ENCODE results near the gene CEACAM6. TPM values are rescaled to one million over a fixed set of nuclear protein-coding genes. Genes with fewer than 3 reads are reported as not detected.

CEACAM6 gene
- total RNA-seq, 6 donors from 2014 or later = 140 to 651 (median 539) TPM

DNA sequence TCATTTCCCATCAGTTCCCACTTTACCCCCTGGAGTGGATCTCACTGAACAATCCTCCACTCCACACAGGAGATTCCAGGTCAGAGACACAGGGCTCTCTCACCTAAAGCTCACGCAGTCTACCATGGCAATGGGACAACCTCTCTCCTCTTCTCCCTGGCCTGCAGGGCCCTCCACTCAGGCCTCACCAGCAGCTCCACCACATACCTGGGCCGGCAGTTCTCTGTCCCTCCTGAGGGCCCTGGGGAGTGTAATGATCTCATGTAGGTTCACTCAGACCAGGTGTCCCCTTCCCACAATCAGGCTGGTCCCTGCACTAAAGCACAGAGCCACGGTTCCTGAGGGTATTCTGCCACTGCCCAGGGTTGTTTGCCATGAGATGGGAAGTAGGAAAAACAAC, 56.7 kb downstream of the CEACAM6 start:
- WGBS, 2 donors = 68 to 100% methylated on average over 1 to 3 of the region's 3 CpGs
- no peak for DNase-seq
- no peak overlapping the region for H3K4me3 ChIP-seq
- no peaks in the 10 kb centered on the region for H3K9me3 ChIP-seq
- peak overlapping the region in 1 of 4 donors; percentile 80 for H3K27ac ChIP-seq
- no peaks in the 10 kb centered on the region for H3K36me3 ChIP-seq
- peaks cover 0 to 4% (median 2%) of the 10 kb centered on the region in 4 donors for H3K4me1 ChIP-seq
- TF ChIP-seq, protein P1, sequence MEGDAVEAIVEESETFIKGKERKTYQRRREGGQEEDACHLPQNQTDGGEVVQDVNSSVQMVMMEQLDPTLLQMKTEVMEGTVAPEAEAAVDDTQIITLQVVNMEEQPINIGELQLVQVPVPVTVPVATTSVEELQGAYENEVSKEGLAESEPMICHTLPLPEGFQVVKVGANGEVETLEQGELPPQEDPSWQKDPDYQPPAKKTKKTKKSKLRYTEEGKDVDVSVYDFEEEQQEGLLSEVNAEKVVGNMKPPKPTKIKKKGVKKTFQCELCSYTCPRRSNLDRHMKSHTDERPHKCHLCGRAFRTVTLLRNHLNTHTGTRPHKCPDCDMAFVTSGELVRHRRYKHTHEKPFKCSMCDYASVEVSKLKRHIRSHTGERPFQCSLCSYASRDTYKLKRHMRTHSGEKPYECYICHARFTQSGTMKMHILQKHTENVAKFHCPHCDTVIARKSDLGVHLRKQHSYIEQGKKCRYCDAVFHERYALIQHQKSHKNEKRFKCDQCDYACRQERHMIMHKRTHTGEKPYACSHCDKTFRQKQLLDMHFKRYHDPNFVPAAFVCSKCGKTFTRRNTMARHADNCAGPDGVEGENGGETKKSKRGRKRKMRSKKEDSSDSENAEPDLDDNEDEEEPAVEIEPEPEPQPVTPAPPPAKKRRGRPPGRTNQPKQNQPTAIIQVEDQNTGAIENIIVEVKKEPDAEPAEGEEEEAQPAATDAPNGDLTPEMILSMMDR (IDR thresholded peaks at IDR 0.05) = no peak
- TF ChIP-seq EP300 (IDR thresholded peaks at IDR 0.05) (no peak), POLR2A (IDR thresholded peaks at IDR 0.05) (no peak), POLR2AphosphoS5 (IDR thresholded peaks at IDR 0.05) (no peak)
- no peak for ATAC-seq (ENCODE audit: low FRiP score in 2 of 2)
- H3K27me3 ChIP-seq = no peaks in the 10 kb centered on the region

DNA sequence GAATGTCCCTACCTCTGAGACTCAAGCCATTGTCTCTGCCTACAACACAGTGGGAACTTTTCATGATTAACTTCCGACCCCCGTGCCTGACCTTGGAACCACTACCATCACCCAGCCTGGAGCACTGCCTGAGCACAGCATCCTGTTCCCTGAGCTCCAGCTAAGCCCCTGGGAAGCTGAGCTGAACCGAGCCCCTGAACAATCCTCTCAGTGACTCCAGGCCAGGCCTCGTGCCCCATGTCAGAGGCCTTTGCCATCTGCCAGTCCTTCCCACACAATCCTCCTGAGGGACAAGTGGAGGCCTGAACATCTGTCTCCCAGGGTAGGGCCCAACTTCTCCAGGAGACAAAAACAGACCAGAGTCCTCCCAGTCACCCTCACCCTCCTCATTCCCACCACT, 58.6 kb downstream of the CEACAM6 start:
- ATAC-seq (ENCODE audit: low FRiP score in 2 of 2) (no peak), DNase-seq (no peak)
- Histone ChIP-seq H3K4me3 (no peak overlapping the region), H3K36me3 (no peaks in the 10 kb centered on the region), H3K27me3 (no peaks in the 10 kb centered on the region), H3K4me1 (peaks cover 0 to 4% (median 2%) of the 10 kb centered on the region in 4 donors), H3K9me3 (no peaks in the 10 kb centered on the region), H3K27ac (no peak overlapping the region)
- 88 to 90% methylated on average over 3 to 4 of the region's 4 CpGs for WGBS, 2 donors
- TF ChIP-seq, protein P1 (IDR thresholded peaks at IDR 0.05) = no peak
- TF ChIP-seq EP300 (IDR thresholded peaks at IDR 0.05) = no peak
- TF ChIP-seq POLR2AphosphoS5 (IDR thresholded peaks at IDR 0.05) = no peak
- TF ChIP-seq POLR2A (IDR thresholded peaks at IDR 0.05) = no peak

DNA sequence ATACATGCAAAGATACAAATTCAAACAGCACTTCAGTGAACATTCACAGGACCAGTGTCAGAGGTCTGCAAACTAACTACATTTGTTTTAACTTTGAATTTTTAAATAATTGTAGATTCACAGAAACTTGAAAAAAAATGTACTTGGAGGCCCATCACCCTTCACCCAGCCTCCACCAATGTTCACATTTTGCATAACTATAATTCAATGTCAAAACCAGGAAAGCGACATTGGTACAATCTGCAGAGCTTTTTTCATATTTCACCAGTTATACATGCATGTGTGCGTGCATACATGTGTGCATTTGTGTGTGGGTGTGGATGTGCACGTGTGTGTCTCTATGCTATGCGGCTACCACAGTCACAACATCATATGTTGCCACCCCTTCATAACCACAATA, 60.0 kb downstream of the CEACAM6 start:
- no peak overlapping the region for H3K4me3 ChIP-seq
- H3K4me1 ChIP-seq = peaks cover 0 to 4% (median 2%) of the 10 kb centered on the region in 4 donors
- H3K36me3 ChIP-seq = no peaks in the 10 kb centered on the region
- H3K9me3 ChIP-seq = no peaks in the 10 kb centered on the region
- DNase-seq (no peak), ATAC-seq (ENCODE audit: low FRiP score in 2 of 2) (no peak)
- no peak for TF ChIP-seq POLR2A (IDR thresholded peaks at IDR 0.05)
- TF ChIP-seq, protein P1 (IDR thresholded peaks at IDR 0.05) = no peak
- no peak for TF ChIP-seq EP300 (IDR thresholded peaks at IDR 0.05)
- no peak for TF ChIP-seq POLR2AphosphoS5 (IDR thresholded peaks at IDR 0.05)
- 63 to 73% methylated on average over 4 of the region's 4 CpGs for WGBS, 2 donors
- H3K27ac ChIP-seq = no peak overlapping the region
- H3K27me3 ChIP-seq = no peaks in the 10 kb centered on the region

DNA sequence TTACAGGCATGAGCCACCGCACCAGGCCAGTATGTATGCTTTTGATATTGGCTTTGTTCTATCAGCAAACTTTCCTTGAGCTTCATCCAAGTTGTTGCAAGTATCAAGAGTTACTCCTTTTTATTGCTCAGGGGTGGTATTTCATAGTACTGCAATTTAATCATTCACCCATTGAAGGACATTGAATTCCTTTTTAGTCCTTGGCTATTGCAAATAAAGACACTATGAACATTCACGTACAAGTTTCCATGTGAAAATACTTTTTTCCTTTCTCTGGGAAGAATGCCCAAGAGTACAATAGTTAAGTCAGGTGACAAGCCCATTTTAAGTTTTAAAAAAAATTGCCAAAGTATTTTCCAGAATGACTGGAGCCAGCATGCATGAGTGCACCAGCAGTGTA, 61.4 kb downstream of the CEACAM6 start:
- no peak for DNase-seq
- Histone ChIP-seq H3K36me3 (no peaks in the 10 kb centered on the region), H3K27me3 (no peaks in the 10 kb centered on the region), H3K4me1 (no peaks in the 10 kb centered on the region), H3K4me3 (no peak overlapping the region), H3K27ac (no peak overlapping the region), H3K9me3 (no peaks in the 10 kb centered on the region)
- TF ChIP-seq POLR2AphosphoS5 (IDR thresholded peaks at IDR 0.05) (no peak), EP300 (IDR thresholded peaks at IDR 0.05) (no peak), POLR2A (IDR thresholded peaks at IDR 0.05) (no peak)
- TF ChIP-seq, protein P1 (IDR thresholded peaks at IDR 0.05) = no peak
- 52 to 54% methylated on average over 2 of the region's 2 CpGs for WGBS, 2 donors
- no peak for ATAC-seq (ENCODE audit: low FRiP score in 2 of 2)

DNA sequence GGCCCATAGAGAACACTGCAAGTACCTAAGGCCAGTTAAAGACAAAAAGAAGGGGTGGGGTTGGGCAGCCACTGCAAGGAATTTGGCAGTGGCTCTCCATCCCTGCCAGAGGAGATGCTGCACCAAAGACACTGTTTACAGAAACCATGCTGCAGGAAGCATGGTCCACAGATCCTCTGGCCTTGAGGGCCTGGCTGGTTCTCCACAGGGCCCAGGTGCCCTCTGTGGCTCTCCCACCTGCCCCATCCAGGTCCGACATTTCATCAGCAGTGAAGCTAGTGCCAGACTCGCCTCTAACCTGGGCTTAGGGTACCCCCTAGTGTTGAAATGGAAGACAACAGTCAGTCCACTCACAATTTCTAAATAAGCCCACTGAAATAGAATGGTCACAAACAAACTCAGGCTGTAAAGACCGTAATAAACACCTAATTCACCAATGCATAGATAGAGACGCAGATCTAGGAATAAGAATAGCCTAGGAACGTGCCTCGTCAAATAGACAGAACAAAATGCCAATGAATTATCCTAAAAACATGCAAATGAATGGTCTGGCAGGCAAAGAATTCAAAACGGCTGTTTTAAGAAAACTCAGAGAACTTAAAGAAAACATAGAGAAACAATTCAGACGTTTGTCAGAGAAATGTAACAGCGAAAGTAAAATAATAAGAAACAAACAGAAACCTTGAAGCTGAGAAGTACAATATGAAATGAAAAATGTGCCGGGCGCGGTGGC, 65.8 kb downstream of the CEACAM6 start:
- ATAC-seq (ENCODE audit: low FRiP score in 2 of 2) = peak; percentile 75 to 76
- WGBS, 2 donors = 36 to 37% methylated on average over 12 of the region's 12 CpGs
- peak in 1 of 2 donors; percentile 43 for DNase-seq
- H3K9me3 ChIP-seq = no peaks in the 10 kb centered on the region
- H3K27me3 ChIP-seq = no peaks in the 10 kb centered on the region
- no peaks in the 10 kb centered on the region for H3K4me1 ChIP-seq
- TF ChIP-seq POLR2A (IDR thresholded peaks at IDR 0.05) = no peak
- TF ChIP-seq, protein P1 (IDR thresholded peaks at IDR 0.05) = peak; percentile 29 to 76 (median 64)
- no peaks in the 10 kb centered on the region for H3K36me3 ChIP-seq
- no peak overlapping the region for H3K27ac ChIP-seq
- no peak overlapping the region for H3K4me3 ChIP-seq
